ENCODE measurements around the gene ZNF268. TPM values are rescaled to one million over a fixed set of nuclear protein-coding genes. Genes with fewer than 3 reads are reported as not detected.

Gene ZNF268
- polyA plus RNA-seq, 1 of the 3 experiments (the other 2 are of a cell fraction): 5.2 TPM

DNA sequence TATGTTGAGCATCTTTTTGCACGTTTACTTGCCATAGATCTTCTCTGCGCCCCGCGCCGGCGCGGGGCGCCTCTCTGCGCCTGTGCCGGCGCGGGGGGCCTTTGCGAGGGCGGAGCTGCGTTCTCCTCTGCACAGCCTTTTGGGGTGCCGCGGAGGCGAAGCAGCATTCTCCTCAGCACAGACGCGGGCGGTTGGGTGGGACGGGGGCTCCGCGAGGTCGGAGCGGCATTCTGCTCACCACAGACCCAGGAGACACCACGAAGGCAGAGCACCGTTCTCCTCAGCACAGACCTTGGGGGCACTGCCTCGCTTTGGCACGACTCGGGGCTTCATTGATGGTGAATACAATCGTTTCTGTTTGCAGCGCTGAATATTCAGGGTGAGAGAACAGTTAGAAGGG, 82.9 kb downstream of the ZNF268 start:
- Histone ChIP-seq H3K79me2 (ENCODE audit: insufficient read depth) (no peaks in the 10 kb centered on the region), H3K4me3 (ENCODE audit: low read depth in 2 of 2, low read length in 1 of 2) (no peak overlapping the region), H2AFZ (ENCODE audit: low read depth) (no peak overlapping the region), H4K20me1 (ENCODE audit: insufficient read depth) (no peaks in the 10 kb centered on the region), H3K9ac (no peak overlapping the region), H3K27me3 (ENCODE audit: insufficient read depth) (no peaks in the 10 kb centered on the region), H3K9me3 (no peaks in the 10 kb centered on the region), H3F3A (replicated peaks; ENCODE audit: insufficient read depth) (no peaks in the 10 kb centered on the region), H3K36me3 (replicated peaks in 1 of 2; ENCODE audit: control insufficient read depth in 1 of 2, insufficient read depth in 2 of 2, low read length in 1 of 2) (no peaks in the 10 kb centered on the region), H3K4me2 (no peak overlapping the region), H3K9me2 (no peaks in the 10 kb centered on the region), H3K4me1 (ENCODE audit: control insufficient read depth in 1 of 2, insufficient read depth in 2 of 2, low read depth in 1 of 2, low read length in 1 of 2) (no peaks in the 10 kb centered on the region), H3K27ac (ENCODE audit: low read depth in 2 of 2, low read length in 1 of 2) (no peak overlapping the region)
- DNase-seq: no peak
- ChIA-PET POLR2A (no interaction called here), CTCF (no interaction called here)
- 90% methylated on average over 18 of the region's 33 CpGs for WGBS (ENCODE audit: low lambda C conversion rate)
- TF ChIP-seq FOXJ3 (CRISPR knock-in tag; IDR thresholded peaks at IDR 0.05) (no peak), PBX3 (IDR thresholded peaks at IDR 0.05) (no peak), ELF1 (IDR thresholded peaks at IDR 0.05) (no peak), GABPA (IDR thresholded peaks at IDR 0.05; ENCODE audit: low read depth) (no peak), FOXM1 (IDR thresholded peaks at IDR 0.05; ENCODE audit: low read depth) (no peak), NFIC (IDR thresholded peaks at IDR 0.05; ENCODE audit: borderline replicate concordance) (no peak), RCOR1 (IDR thresholded peaks at IDR 0.05; ENCODE audit: low read length) (no peak), SIN3A (IDR thresholded peaks at IDR 0.05; ENCODE audit: borderline replicate concordance, low read depth, low read length) (no peak), ZBTB33 (IDR thresholded peaks at IDR 0.05; ENCODE audit: borderline replicate concordance, low read depth) (no peak), MEF2A (IDR thresholded peaks at IDR 0.05; ENCODE audit: borderline replicate concordance, low read depth) (no peak), TEAD4 (IDR thresholded peaks at IDR 0.05; ENCODE audit: borderline replicate concordance, insufficient read depth) (no peak), TAF1 (IDR thresholded peaks at IDR 0.05; ENCODE audit: borderline replicate concordance, low read depth, low read length) (no peak), POLR2AphosphoS5 (IDR thresholded peaks at IDR 0.05; ENCODE audit: low read depth, low read length) (no peak), TCF12 (IDR thresholded peaks at IDR 0.05) (no peak), CTCF (IDR thresholded peaks at IDR 0.05) (no peak), RAD21 (IDR thresholded peaks at IDR 0.05; ENCODE audit: low read length) (no peak), NRF1 (IDR thresholded peaks at IDR 0.05; ENCODE audit: low read depth, low read length) (no peak)
- TF ChIP-seq, protein P1, sequence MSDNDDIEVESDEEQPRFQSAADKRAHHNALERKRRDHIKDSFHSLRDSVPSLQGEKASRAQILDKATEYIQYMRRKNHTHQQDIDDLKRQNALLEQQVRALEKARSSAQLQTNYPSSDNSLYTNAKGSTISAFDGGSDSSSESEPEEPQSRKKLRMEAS (IDR thresholded peaks at IDR 0.05; ENCODE audit: low read depth): no peak

Small RNA genes within 50 kb of the gene (small RNA-seq; reads per million reads assigned to genes)
- gene RF00019: 0 reads per million in 7 experiments
- 0 reads per million in 7 experiments for gene RNU6-717P

Other genes starting within 250 kb of the ZNF268 start
- gene ZNF605, start 225.2 kb upstream of the ZNF268 start, polyA plus RNA-seq (2012; rRNA removed): 4.0 and 6.9 TPM in 2 replicates
- gene ZNF26, start 195.1 kb upstream of the ZNF268 start, polyA plus RNA-seq (2012; rRNA removed): 7.3 and 9.4 TPM in 2 replicates
- 12.2 and 20.2 TPM in 2 replicates for gene ZNF84, start 144.0 kb upstream of the ZNF268 start, polyA plus RNA-seq (2012; rRNA removed)
- 5.1 and 7.9 TPM in 2 replicates for gene ZNF140, start 100.6 kb upstream of the ZNF268 start, polyA plus RNA-seq (2012; rRNA removed)
- gene ZNF891, start 51.2 kb upstream of the ZNF268 start, polyA plus RNA-seq (2012; rRNA removed): 0.33 and 0.50 TPM in 2 replicates
- 4.0 and 4.5 TPM in 2 replicates for gene ZNF10, start 50.9 kb upstream of the ZNF268 start, polyA plus RNA-seq (2012; rRNA removed)
- gene ANHX, start 54.4 kb downstream of the ZNF268 start, polyA plus RNA-seq (2012; rRNA removed): not detected in 2 replicates

Measured in SK-N-SH (cell line).